ENCODE results near the gene CACNA2D3. TPM values are rescaled to one million over a fixed set of nuclear protein-coding genes. Genes with fewer than 3 reads are reported as not detected.

The CACNA2D3 gene
- total and polyA plus RNA-seq, 4 experiments from 2014 or later: not detected

GRCh38 chr3:54649551-54649950 is 527.2 kb downstream of the CACNA2D3 start:
- Histone ChIP-seq H3K4me3 (ENCODE audit: low read length in 2 of 2) (no peak overlapping the region), H3K27me3 (ENCODE audit: insufficient read depth, low read length) (no peaks in the 10 kb centered on the region), H3K36me3 (ENCODE audit: insufficient read depth, low read length) (no peaks in the 10 kb centered on the region), H3K9me3 (ENCODE audit: control insufficient read depth in 1 of 2, low read length in 2 of 2) (no peaks in the 10 kb centered on the region), H3K4me1 (ENCODE audit: insufficient read depth, low read length) (no peaks in the 10 kb centered on the region), H3K27ac (ENCODE audit: low read depth, low read length) (no peak overlapping the region)
- Mint-ChIP-seq H3K4me1 (no peaks in the 10 kb centered on the region), H3K27ac (no peak overlapping the region), H3K27me3 (no peaks in the 10 kb centered on the region), H3K36me3 (peaks cover 0 to 2% of the 10 kb centered on the region in 2 donors), H3K9me3 (peaks cover 2 to 16% (median 8%) of the 10 kb centered on the region in 8 donors), H3K4me3 (no peak overlapping the region)
- CTCF ChIA-PET (ENCODE audit: partially characterized antibody): no interaction called here
- no peak for DNase-seq
- intact Hi-C loops (cut with micrococcal nuclease): no loop called here
- POLR2A ChIA-PET (ENCODE audit: partially characterized antibody): no interaction called here

- CTCF ChIA-PET (ENCODE audit: partially characterized antibody): no interaction called here
- no peaks in the 10 kb centered on the region for H3K27me3 Mint-ChIP-seq
- H3K36me3 Mint-ChIP-seq: peaks cover 0 to 2% of the 10 kb centered on the region in 2 donors
- H3K9me3 Mint-ChIP-seq: peaks cover 0 to 11% (median 5%) of the 10 kb centered on the region in 8 donors
- no peaks in the 10 kb centered on the region for H3K4me1 Mint-ChIP-seq
- no peak overlapping the region for H3K4me3 Mint-ChIP-seq
- Histone ChIP-seq H3K4me3 (ENCODE audit: low read length in 2 of 2) (no peak overlapping the region), H3K27me3 (ENCODE audit: insufficient read depth, low read length) (no peaks in the 10 kb centered on the region), H3K36me3 (ENCODE audit: insufficient read depth, low read length) (no peaks in the 10 kb centered on the region), H3K4me1 (ENCODE audit: insufficient read depth, low read length) (no peaks in the 10 kb centered on the region), H3K27ac (ENCODE audit: low read depth, low read length) (no peak overlapping the region), H3K9me3 (ENCODE audit: control insufficient read depth in 1 of 2, low read length in 2 of 2) (no peaks in the 10 kb centered on the region)
- intact Hi-C loops (cut with micrococcal nuclease): no loop called here
- H3K27ac Mint-ChIP-seq: no peak overlapping the region
- POLR2A ChIA-PET (ENCODE audit: partially characterized antibody): no interaction called here
- no peak for DNase-seq
Observed at GRCh38 chr3:54653456-54654195, 531.3 kb downstream of the CACNA2D3 start.

- no peaks in the 10 kb centered on the region for H3K4me1 Mint-ChIP-seq
- peaks cover 0 to 11% (median 4%) of the 10 kb centered on the region in 8 donors for H3K9me3 Mint-ChIP-seq
- no peak overlapping the region for H3K4me3 Mint-ChIP-seq
- no peaks in the 10 kb centered on the region for H3K27me3 ChIP-seq (ENCODE audit: insufficient read depth, low read length)
- no peak overlapping the region for H3K4me3 ChIP-seq (ENCODE audit: low read length in 2 of 2)
- H3K27ac ChIP-seq (ENCODE audit: low read depth, low read length): no peak overlapping the region
- no peak overlapping the region for H3K27ac Mint-ChIP-seq
- H3K36me3 ChIP-seq (ENCODE audit: insufficient read depth, low read length): no peaks in the 10 kb centered on the region
- no peak for DNase-seq
- POLR2A ChIA-PET (ENCODE audit: partially characterized antibody): no interaction called here
- intact Hi-C loops (cut with micrococcal nuclease): no loop called here
- H3K36me3 Mint-ChIP-seq: peaks cover 0 to 2% of the 10 kb centered on the region in 2 donors
- no peaks in the 10 kb centered on the region for H3K4me1 ChIP-seq (ENCODE audit: insufficient read depth, low read length)
- H3K9me3 ChIP-seq (ENCODE audit: control insufficient read depth in 1 of 2, low read length in 2 of 2): no peaks in the 10 kb centered on the region
- CTCF ChIA-PET (ENCODE audit: partially characterized antibody): no interaction called here
- H3K27me3 Mint-ChIP-seq: no peaks in the 10 kb centered on the region
Observed at GRCh38 chr3:54654776-54655175, 532.4 kb downstream of the CACNA2D3 start.

GRCh38 chr3:54659347-54659746 is 537.0 kb downstream of the CACNA2D3 start:
- no peak overlapping the region for H3K27ac ChIP-seq (ENCODE audit: low read depth, low read length)
- Mint-ChIP-seq H3K4me3 (peak overlapping the region in 1 of 8 donors; percentile 18), H3K36me3 (no peaks in the 10 kb centered on the region), H3K9me3 (no peaks in the 10 kb centered on the region), H3K27me3 (peaks cover 0 to 2% of the 10 kb centered on the region in 2 donors), H3K27ac (no peak overlapping the region), H3K4me1 (no peaks in the 10 kb centered on the region)
- ChIA-PET CTCF (ENCODE audit: partially characterized antibody) (no interaction called here), POLR2A (ENCODE audit: partially characterized antibody) (no interaction called here)
- H3K27me3 ChIP-seq (ENCODE audit: insufficient read depth, low read length): no peaks in the 10 kb centered on the region
- intact Hi-C loops (cut with micrococcal nuclease): no loop called here
- no peak overlapping the region for H3K4me3 ChIP-seq (ENCODE audit: low read length in 2 of 2)
- DNase-seq: no peak
- no peaks in the 10 kb centered on the region for H3K36me3 ChIP-seq (ENCODE audit: insufficient read depth, low read length)
- H3K4me1 ChIP-seq (ENCODE audit: insufficient read depth, low read length): no peaks in the 10 kb centered on the region
- no peaks in the 10 kb centered on the region for H3K9me3 ChIP-seq (ENCODE audit: control insufficient read depth in 1 of 2, low read length in 2 of 2)

- ChIA-PET CTCF (ENCODE audit: partially characterized antibody) (no interaction called here), POLR2A (ENCODE audit: partially characterized antibody) (no interaction called here)
- Histone ChIP-seq H3K27ac (ENCODE audit: low read depth, low read length) (no peak overlapping the region), H3K4me3 (ENCODE audit: low read length in 2 of 2) (no peak overlapping the region), H3K36me3 (ENCODE audit: insufficient read depth, low read length) (no peaks in the 10 kb centered on the region), H3K27me3 (ENCODE audit: insufficient read depth, low read length) (no peaks in the 10 kb centered on the region), H3K4me1 (ENCODE audit: insufficient read depth, low read length) (no peaks in the 10 kb centered on the region), H3K9me3 (ENCODE audit: control insufficient read depth in 1 of 2, low read length in 2 of 2) (no peaks in the 10 kb centered on the region)
- intact Hi-C loops (cut with micrococcal nuclease): no loop called here
- Mint-ChIP-seq H3K27ac (no peak overlapping the region), H3K9me3 (no peaks in the 10 kb centered on the region), H3K27me3 (peaks cover 0 to 2% of the 10 kb centered on the region in 2 donors), H3K36me3 (no peaks in the 10 kb centered on the region), H3K4me1 (no peaks in the 10 kb centered on the region), H3K4me3 (no peak overlapping the region)
- no peak for DNase-seq
Observed at GRCh38 chr3:54660714-54661132, 538.4 kb downstream of the CACNA2D3 start.

DNA sequence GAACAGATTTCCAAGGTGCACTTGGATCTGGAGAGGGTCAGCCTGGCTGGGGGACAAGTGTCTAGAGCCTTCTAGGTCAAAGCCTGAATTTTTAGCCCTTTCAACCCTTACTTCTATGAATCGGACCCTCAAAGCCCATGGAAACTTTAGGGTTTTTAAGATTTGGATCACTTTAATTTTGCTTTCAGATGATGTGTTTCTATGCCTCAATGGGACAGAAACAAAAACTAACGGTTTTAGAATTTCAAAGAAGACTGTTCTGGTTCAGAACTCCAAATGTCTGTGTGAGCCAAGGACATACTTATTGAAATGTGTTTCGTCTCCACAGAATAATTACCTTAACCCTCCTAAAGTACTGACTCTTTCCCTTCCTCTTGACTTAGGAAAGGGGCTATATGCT is 538.8 kb downstream of the CACNA2D3 start:
- ChIA-PET CTCF (ENCODE audit: partially characterized antibody) (no interaction called here), POLR2A (ENCODE audit: partially characterized antibody) (no interaction called here)
- no peaks in the 10 kb centered on the region for H3K9me3 Mint-ChIP-seq
- intact Hi-C loops (cut with micrococcal nuclease): no loop called here
- H3K27ac ChIP-seq (ENCODE audit: low read depth, low read length): no peak overlapping the region
- no peaks in the 10 kb centered on the region for H3K36me3 ChIP-seq (ENCODE audit: insufficient read depth, low read length)
- no peaks in the 10 kb centered on the region for H3K9me3 ChIP-seq (ENCODE audit: control insufficient read depth in 1 of 2, low read length in 2 of 2)
- no peak overlapping the region for H3K4me3 ChIP-seq (ENCODE audit: low read length in 2 of 2)
- no peaks in the 10 kb centered on the region for H3K27me3 ChIP-seq (ENCODE audit: insufficient read depth, low read length)
- no peaks in the 10 kb centered on the region for H3K4me1 ChIP-seq (ENCODE audit: insufficient read depth, low read length)
- no peaks in the 10 kb centered on the region for H3K4me1 Mint-ChIP-seq
- peaks cover 0 to 2% of the 10 kb centered on the region in 2 donors for H3K27me3 Mint-ChIP-seq
- DNase-seq: no peak
- no peak overlapping the region for H3K27ac Mint-ChIP-seq
- H3K4me3 Mint-ChIP-seq: no peak overlapping the region
- H3K36me3 Mint-ChIP-seq: no peaks in the 10 kb centered on the region

- H3K4me1 Mint-ChIP-seq: no peaks in the 10 kb centered on the region
- ChIA-PET CTCF (ENCODE audit: partially characterized antibody) (no interaction called here), POLR2A (ENCODE audit: partially characterized antibody) (no interaction called here)
- no peak for DNase-seq
- H3K4me1 ChIP-seq (ENCODE audit: insufficient read depth, low read length): no peaks in the 10 kb centered on the region
- no peak overlapping the region for H3K4me3 Mint-ChIP-seq
- intact Hi-C loops (cut with micrococcal nuclease): no loop called here
- no peaks in the 10 kb centered on the region for H3K36me3 ChIP-seq (ENCODE audit: insufficient read depth, low read length)
- H3K27me3 Mint-ChIP-seq: peaks cover 0 to 2% of the 10 kb centered on the region in 2 donors
- H3K27ac ChIP-seq (ENCODE audit: low read depth, low read length): no peak overlapping the region
- no peaks in the 10 kb centered on the region for H3K27me3 ChIP-seq (ENCODE audit: insufficient read depth, low read length)
- H3K9me3 Mint-ChIP-seq: no peaks in the 10 kb centered on the region
- no peaks in the 10 kb centered on the region for H3K9me3 ChIP-seq (ENCODE audit: control insufficient read depth in 1 of 2, low read length in 2 of 2)
- H3K27ac Mint-ChIP-seq: no peak overlapping the region
- H3K4me3 ChIP-seq (ENCODE audit: low read length in 2 of 2): no peak overlapping the region
- no peaks in the 10 kb centered on the region for H3K36me3 Mint-ChIP-seq
Observed at GRCh38 chr3:54663501-54664011, 541.2 kb downstream of the CACNA2D3 start.

Data from CD4-positive, alpha-beta memory T cell (primary cell).